ENCODE data around the gene ZBTB46. TPM values are rescaled to one million over a fixed set of nuclear protein-coding genes. Genes with fewer than 3 reads are reported as not detected.

ZBTB46 gene
- total and polyA plus RNA-seq, 4 donors = 0.79 to 12.1 (median 4.7) TPM

- H3K27me3 ChIP-seq (ENCODE audit: control insufficient read depth in 4 of 4, insufficient read depth in 4 of 4, low read length in 3 of 4) = no peaks in the 10 kb centered on the region
- TF ChIP-seq FOXA1 (IDR thresholded peaks at IDR 0.05) = no peak
- TF ChIP-seq JUND (IDR thresholded peaks at IDR 0.05) = no peak
- TF ChIP-seq NR2F2 (IDR thresholded peaks at IDR 0.05) = peak; percentile 44
- TF ChIP-seq SP1 (IDR thresholded peaks at IDR 0.05) = no peak
- TF ChIP-seq TAF1 (conservative IDR thresholded peaks at IDR 0.05) = no peak
- TF ChIP-seq HNF4A (conservative IDR thresholded peaks at IDR 0.05) = no peak
- TF ChIP-seq RXRA (IDR thresholded peaks at IDR 0.05) = no peak
- peak overlapping the region; percentile 74 to 90 for H3K9ac ChIP-seq (ENCODE audit: low read depth in 1 of 2, low read length in 2 of 2)
- under 1% methylated on average over 25 of the region's 25 CpGs for WGBS
- DNase-seq (ENCODE audit: low spot score) = no peak
- H3K9me3 ChIP-seq (ENCODE audit: control insufficient read depth in 4 of 4, low read length in 3 of 4) = no peaks in the 10 kb centered on the region
- H3K36me3 ChIP-seq (ENCODE audit: control insufficient read depth in 4 of 4, insufficient read depth in 3 of 4, low read depth in 1 of 4, low read length in 3 of 4) = peaks cover 2 to 11% (median 3%) of the 10 kb centered on the region in 4 donors
- peaks cover 4 to 30% (median 17%) of the 10 kb centered on the region in 4 donors for H3K4me1 ChIP-seq (ENCODE audit: control insufficient read depth in 4 of 4, insufficient read depth in 4 of 4, low read length in 3 of 4)
- H3K27ac ChIP-seq (ENCODE audit: low read depth in 1 of 2, low read length in 2 of 2) = peak overlapping the region; percentile 86 to 89
- H3K4me3 ChIP-seq (ENCODE audit: low read depth in 1 of 3, low read length in 3 of 3) = peak overlapping the region; percentile 53 to 70 (median 63)
These were observed 33.5 kb upstream of the ZBTB46 start for GRCh38 chr20:63864545-63864977.

- Histone ChIP-seq H3K36me3 (ENCODE audit: control insufficient read depth in 4 of 4, insufficient read depth in 3 of 4, low read depth in 1 of 4, low read length in 3 of 4) (peaks cover 0 to 5% (median 2%) of the 10 kb centered on the region in 4 donors), H3K27me3 (ENCODE audit: control insufficient read depth in 4 of 4, insufficient read depth in 4 of 4, low read length in 3 of 4) (no peaks in the 10 kb centered on the region), H3K27ac (ENCODE audit: low read depth in 1 of 2, low read length in 2 of 2) (peak overlapping the region; percentile 86 to 89), H3K4me3 (ENCODE audit: low read depth in 1 of 3, low read length in 3 of 3) (peak overlapping the region; percentile 53 to 70 (median 63)), H3K4me1 (ENCODE audit: control insufficient read depth in 4 of 4, insufficient read depth in 4 of 4, low read length in 3 of 4) (peaks cover 4 to 36% (median 17%) of the 10 kb centered on the region in 4 donors), H3K9ac (ENCODE audit: low read depth in 1 of 2, low read length in 2 of 2) (peak overlapping the region; percentile 74 to 90), H3K9me3 (ENCODE audit: control insufficient read depth in 4 of 4, low read length in 3 of 4) (no peaks in the 10 kb centered on the region)
- peak; percentile 66 for DNase-seq (ENCODE audit: low spot score)
- WGBS = 2% methylated on average over 38 of the region's 38 CpGs
- TF ChIP-seq YY1 (IDR thresholded peaks at IDR 0.05) (no peak), JUND (IDR thresholded peaks at IDR 0.05) (peak in 1 of 2 donors; percentile 9), FOXA1 (IDR thresholded peaks at IDR 0.05) (peak; percentile 13), RXRA (IDR thresholded peaks at IDR 0.05) (peak; percentile 33 to 64), RAD21 (IDR thresholded peaks at IDR 0.05) (peak; percentile 81 to 83), ZBTB33 (IDR thresholded peaks at IDR 0.05) (no peak), NR2F2 (IDR thresholded peaks at IDR 0.05) (peak; percentile 66), SP1 (IDR thresholded peaks at IDR 0.05) (peak; percentile 52), HNF4G (IDR thresholded peaks at IDR 0.05) (no peak), CTCF (IDR thresholded peaks at IDR 0.05; ENCODE audit: low read depth, low read length, missing input control) (peak; percentile 56), GABPA (IDR thresholded peaks at IDR 0.05 in 1 of 2, conservative IDR thresholded peaks at IDR 0.05 in 1 of 2) (peak; percentile 41 to 84), REST (IDR thresholded peaks at IDR 0.05) (peak; percentile 27), HNF4A (conservative IDR thresholded peaks at IDR 0.05) (peak in 1 of 2 donors; percentile 38)
These were observed 32.9 kb upstream of the ZBTB46 start for GRCh38 chr20:63863798-63864544.
